KOPT-K1 (cell line): ENCODE results near the gene IRX3.
A peak's percentile ranks its signal among the peaks of the same experiment; 100 is the strongest.

ENCODE experiments used
- H3K27ac ChIP-seq: fragments of 200-600 bp; sonication (generic); 2 replicates; pipeline ENCODE4 v1.5.1; 2016; ENCODE audit warnings: antibody characterized with exemption, mild to moderate bottlenecking, low read depth, low read length; ENCODE audit not compliant: poor library complexity, severe bottlenecking
- H3K36me3 ChIP-seq: fragments of 200-600 bp; sonication (generic); 2 replicates; pipeline ENCODE4 v1.5.1; 2017; ENCODE audit warnings: antibody characterized with exemption, mild to moderate bottlenecking, low read length, moderate library complexity; ENCODE audit not compliant: insufficient read depth
- H3K9me3 ChIP-seq: fragments of 200-600 bp; sonication (generic); 2 replicates; pipeline ENCODE4 v1.5.1; 2017; ENCODE audit warnings: antibody characterized with exemption, low read length, mild to moderate bottlenecking; ENCODE audit not compliant: insufficient read depth, poor library complexity, severe bottlenecking

The IRX3 gene

DNA sequence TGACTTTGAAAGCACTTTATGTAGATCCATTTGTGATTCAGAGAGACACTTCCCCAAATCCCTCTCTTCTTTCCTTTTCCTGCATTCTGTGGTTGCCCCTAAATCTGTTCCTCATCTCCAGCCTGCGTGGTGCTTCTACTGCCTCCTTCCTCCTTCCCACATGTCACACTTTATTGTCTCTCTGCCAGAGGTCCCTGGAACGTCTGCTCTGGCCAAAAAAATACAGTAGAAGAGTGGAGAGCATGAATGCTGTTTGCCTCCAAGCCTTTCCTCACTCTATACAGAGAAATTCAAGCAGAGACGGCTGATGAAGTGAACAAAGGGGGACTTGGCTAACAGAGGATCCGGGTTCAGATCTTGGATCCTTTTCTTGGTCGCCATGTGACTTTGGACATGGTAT lies 22.8 kb upstream of the IRX3 start:
- Histone ChIP-seq H3K36me3 (no peaks in the 10 kb centered on the region), H3K27ac (no peak overlapping the region), H3K9me3 (no peaks in the 10 kb centered on the region)

DNA sequence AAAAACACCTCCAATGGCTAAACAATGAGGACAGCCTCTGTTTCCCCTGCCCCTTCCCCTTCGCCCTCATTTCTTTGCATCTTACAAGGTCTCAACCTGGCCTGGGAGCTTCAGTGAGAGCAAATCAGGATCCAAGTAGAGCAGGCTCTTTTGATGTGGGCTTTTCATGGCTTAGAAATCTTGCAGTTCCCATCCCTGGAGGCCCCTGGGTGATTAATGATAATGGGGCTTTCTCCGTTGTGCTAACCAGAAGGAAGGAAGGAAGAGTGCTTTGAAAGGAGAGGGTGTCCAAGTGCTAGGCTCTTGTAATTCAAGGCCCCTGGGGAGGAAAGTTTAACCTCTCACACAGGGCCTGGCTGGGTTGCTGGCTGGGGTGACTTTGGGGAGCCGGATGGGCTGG lies 18.5 kb upstream of the IRX3 start:
- Histone ChIP-seq H3K27ac (no peak overlapping the region), H3K36me3 (no peaks in the 10 kb centered on the region), H3K9me3 (no peaks in the 10 kb centered on the region)

DNA sequence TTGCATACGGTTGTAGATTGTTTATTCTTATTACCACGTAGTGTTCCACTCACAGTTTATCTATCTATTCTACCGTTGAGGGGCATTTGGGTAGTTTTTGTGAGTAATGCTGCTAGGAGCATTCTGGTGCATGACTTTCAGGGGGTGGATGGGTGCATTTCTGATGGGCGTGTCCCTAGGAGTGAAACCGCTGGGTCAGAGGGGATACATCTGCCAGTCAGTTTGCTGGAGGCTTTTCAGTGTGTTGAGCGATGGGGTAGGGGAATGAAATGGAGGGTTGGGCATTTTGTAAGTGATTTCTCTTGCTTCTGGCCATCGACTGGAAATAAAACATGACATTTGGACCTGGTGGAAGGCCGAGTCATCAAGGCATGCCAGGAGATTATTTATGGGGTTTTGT lies 17.0 kb upstream of the IRX3 start:
- H3K36me3 ChIP-seq, result no peaks in the 10 kb centered on the region
- H3K9me3 ChIP-seq, result no peaks in the 10 kb centered on the region
- no peak overlapping the region for H3K27ac ChIP-seq

DNA sequence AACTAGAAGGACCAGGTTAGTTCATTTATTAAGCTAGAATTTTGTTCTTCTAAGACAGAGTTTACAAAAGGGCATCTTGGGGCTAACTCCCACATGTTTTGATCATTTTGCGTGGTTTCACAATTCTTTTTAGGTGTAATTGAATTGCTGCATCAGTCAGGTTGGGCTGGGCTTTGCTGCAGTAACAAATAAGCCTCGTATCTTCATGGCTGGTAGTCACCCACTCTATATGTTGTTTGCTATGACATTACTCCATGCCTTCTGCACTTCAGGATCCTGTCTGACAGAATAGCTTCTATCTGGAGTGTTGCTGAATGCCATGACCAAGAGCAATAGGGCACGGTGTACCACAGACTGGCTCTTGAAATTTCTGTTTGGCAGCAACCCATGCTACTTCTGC lies 10.6 kb upstream of the IRX3 start:
- H3K9me3 ChIP-seq, result peaks cover 11% of the 10 kb centered on the region
- no peak overlapping the region for H3K27ac ChIP-seq
- no peaks in the 10 kb centered on the region for H3K36me3 ChIP-seq

DNA sequence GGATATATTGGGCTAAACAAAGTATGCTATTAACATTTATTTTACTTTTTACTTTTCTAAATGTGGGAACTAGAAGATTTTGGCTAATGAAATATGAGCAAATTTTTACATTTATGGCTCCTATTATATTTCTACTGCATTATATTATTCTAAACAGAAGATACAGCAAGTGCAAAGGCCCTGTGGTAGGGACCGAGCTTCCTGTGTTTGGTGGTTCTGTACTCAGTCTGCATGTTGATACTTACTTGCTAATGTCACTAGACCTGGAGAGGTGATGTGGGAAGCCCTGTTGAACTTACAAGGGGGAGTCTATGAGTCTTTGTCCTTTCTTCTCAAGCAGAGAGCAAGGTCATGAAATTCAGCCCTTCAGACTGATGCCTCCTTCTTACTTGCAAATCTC lies 10.0 kb upstream of the IRX3 start:
- Histone ChIP-seq H3K9me3 (peaks cover 11% of the 10 kb centered on the region), H3K27ac (no peak overlapping the region), H3K36me3 (no peaks in the 10 kb centered on the region)

DNA sequence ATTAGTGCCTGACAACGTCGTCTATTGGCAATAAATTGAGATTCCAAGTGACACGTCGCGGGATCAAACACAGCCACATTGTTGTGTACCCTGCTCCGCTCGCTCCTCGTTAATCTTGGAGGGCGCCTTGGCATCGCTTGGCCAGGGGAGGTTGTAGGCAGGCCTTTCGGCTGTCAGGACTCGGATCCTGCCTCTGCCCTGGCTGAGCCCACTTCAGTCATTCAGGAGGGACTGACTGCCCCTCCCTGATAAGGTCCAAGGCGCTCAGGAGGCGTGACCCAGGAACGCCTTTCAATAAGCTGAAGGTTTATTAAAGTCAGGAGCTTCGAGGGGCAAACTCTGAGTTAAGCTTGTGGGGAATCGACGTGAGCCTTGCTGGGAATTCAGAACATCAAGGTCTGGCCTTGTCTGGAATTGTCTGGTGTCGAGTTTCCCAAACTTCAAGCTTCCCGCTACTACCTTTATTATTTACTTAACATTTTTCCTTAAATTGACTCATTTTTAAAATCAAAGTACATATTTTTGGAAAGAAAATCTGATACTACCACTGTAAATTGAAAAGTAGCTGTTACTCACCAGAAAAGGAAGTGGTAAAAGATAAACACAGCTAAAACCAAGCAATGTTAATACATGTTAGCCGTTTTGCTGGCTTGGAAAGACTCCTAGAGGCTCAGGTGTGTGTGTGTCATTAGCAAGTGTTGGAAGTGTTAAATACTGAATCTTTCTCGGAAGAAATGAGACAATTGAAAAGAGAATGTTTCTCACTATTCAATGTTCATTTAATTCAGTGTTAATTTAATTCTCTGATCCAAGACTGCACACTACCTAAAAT lies 5.3 kb upstream of the IRX3 start:
- Histone ChIP-seq H3K27ac (no peak overlapping the region), H3K9me3 (peaks cover 6% of the 10 kb centered on the region), H3K36me3 (no peaks in the 10 kb centered on the region)

DNA sequence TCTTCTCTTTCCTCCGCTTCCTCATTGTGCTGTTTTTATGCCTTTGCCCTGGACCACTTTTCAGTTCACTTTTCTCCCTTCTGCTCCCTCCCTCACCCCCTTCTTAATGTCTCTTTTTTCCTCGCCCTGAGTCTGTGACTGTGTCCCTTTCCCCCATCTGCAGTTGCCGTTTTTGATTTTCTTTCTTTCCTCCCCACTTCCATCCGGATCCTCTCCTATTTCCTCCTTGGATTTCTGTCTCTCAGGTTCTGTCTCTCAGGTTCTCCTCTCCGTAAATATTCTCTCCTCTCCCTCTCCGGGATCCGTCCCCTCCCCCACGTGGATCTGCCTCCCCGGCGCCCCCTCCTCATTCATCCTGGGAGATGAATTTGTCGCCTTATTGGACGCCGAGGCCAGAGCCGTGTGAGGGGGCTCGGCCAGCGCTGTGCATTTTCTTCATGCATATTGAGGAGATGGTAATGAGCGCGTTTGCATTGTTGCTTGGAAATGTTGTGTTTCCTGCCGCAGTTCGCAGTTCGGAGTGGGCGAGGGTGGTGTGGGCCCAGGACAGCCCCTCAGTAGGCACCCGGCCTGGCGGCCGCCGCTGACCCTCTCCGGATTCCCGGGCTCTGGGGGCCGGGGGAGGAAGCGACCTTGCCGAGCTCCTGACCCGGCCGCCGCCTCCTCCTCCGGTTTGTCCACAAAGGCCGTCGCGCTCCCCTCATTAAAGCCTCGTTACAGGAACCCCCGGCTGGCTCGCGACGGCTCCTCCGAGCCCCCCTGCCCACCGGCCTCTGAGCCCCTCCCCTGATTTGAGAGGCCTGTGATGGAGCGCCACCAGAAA lies 4.5 kb upstream of the IRX3 start:
- Histone ChIP-seq H3K36me3 (no peaks in the 10 kb centered on the region), H3K9me3 (peaks cover under 1% of the 10 kb centered on the region), H3K27ac (no peak overlapping the region)

DNA sequence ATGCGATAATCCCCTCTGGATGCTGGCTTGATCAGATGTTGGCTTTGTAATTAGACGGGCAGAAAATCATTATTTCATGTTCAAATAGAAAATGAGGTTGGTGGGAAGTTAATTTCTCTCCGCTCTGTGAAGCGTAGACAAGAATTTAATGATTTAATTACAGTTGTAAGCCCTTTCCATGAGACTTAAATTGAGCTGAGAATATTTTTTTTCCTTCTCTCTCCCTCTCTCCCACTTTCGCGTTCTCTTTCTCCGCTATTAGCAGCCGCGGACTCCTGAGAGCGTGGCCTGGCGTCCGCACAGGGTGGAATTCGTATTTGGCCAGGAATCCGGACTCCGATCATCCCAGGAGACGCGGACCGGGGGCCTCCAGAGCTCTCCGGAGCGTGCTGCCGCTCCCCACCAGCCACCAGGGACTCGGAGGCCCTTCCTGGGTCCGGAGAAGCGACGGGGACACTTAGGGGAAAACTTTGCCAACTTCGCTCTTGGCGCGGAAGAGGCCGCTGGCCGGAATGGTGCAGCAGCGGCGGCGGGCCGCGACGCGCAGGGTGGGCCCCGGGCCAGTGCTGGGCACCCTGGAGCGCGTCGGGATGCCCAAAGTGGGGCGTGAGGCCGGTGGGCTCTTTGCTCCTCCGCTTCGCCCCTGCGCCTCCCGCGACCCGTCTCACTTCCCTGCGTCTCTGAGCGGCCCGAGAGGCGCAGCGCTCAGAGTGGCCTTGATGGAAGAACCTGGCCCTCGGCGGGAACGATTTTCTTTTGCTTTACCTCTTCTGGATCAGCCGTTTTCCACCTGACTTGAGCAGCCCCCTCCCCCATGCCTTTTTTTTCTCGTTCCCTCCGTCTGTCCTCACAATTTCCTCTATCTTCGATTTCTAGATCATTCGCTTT lies 3.6 kb upstream of the IRX3 start:
- H3K27ac ChIP-seq, result no peak overlapping the region
- H3K36me3 ChIP-seq, result no peaks in the 10 kb centered on the region
- no peaks in the 10 kb centered on the region for H3K9me3 ChIP-seq

DNA sequence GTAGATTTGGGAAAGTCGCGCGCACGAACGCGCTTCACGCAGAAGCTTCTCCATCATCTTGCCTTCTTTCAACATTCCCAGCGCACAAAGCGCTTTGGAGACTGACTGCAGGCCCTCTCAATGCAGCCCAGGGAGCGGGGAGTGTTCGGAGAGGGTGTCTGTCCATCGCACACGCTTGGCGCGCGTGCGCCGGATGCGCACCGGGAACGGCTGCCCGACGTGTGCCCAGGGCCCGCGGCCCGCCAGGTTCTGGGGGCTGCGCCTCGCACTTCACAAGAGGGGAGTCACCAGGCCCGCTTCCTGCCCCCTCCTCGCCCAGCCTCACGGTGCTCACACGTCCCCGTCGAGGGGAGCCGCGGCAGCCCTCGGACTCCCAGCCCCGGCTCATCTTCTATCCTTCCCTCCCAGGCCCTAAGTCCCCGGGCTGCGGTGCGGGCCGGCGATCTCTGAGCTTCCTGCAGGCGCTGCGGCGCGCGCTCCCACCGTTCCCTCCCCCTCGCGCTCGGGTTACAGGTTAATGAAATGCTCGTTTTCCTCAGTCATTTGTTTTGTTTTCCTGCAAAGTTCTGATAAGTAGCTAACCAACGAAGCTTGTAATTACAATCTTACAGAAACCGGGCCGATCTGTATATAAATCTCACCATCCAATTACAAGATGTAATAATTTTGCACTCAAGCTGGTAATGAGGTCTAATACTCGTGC lies 2.8 kb upstream of the IRX3 start:
- Histone ChIP-seq H3K9me3 (no peaks in the 10 kb centered on the region), H3K27ac (no peak overlapping the region), H3K36me3 (no peaks in the 10 kb centered on the region)

DNA sequence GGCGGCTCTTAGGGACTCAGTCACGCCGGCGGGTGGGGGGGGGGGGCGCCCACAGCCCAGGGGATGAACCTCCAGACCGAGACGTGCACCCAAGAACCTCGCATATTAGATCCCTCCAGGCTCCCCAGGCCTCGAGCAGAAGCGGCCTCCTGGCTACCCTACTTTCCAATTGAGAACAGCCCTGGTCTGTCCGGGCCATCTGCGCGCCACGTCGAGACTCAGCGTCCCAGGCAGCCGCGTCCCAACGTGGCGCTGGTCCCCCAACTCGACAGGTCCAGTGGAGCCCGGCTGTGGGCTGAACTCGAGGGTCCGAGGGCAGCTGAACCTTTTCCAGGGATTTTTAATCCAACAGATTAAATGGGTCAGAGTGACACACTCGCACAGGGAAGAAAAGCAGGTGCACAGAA lies 2.3 kb upstream of the IRX3 start:
- peaks cover 4% of the 10 kb centered on the region for H3K36me3 ChIP-seq
- H3K9me3 ChIP-seq, result peaks cover 3% of the 10 kb centered on the region
- no peak overlapping the region for H3K27ac ChIP-seq

DNA sequence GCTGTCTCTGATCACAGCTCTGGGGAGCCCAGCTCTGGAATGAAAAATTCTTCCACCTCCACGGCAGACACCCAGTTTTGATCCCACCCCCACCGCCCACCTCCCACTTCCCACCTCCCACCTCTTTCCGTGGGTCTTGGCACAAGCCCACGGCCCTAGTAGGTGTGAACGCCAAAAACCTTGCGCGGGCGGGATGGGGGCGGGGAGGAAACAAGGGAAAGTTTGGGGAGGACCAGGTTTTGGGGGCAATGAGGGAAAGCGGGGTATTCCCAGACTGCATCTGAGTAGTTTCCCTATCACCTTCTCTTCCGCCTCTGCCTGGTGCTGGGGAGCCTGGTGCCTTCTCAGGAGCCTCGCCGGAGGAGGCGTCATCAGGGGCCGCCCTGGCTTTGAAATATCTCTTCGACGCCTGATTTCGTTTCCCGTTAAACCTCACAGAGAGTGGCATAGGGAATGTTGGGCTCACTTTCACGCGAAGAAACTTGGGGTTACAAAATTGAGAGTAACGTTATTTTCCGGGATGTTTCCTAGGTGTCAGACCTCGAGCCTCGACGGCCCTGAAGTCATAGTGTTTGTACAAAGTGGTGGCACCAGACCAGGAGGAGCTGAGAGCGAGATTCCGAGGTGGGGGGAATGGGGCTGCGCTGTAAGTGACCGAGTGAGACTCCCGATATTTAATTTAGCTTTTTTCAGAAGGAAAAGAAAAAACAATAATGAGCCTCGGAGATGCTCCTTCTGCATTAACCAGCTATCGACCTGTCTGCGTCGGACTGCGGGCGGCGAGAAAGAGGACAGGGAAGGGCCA lies 1.6 kb upstream of the IRX3 start:
- H3K9me3 ChIP-seq, result peaks cover 9% of the 10 kb centered on the region
- peak overlapping the region; percentile 81 for H3K27ac ChIP-seq

DNA sequence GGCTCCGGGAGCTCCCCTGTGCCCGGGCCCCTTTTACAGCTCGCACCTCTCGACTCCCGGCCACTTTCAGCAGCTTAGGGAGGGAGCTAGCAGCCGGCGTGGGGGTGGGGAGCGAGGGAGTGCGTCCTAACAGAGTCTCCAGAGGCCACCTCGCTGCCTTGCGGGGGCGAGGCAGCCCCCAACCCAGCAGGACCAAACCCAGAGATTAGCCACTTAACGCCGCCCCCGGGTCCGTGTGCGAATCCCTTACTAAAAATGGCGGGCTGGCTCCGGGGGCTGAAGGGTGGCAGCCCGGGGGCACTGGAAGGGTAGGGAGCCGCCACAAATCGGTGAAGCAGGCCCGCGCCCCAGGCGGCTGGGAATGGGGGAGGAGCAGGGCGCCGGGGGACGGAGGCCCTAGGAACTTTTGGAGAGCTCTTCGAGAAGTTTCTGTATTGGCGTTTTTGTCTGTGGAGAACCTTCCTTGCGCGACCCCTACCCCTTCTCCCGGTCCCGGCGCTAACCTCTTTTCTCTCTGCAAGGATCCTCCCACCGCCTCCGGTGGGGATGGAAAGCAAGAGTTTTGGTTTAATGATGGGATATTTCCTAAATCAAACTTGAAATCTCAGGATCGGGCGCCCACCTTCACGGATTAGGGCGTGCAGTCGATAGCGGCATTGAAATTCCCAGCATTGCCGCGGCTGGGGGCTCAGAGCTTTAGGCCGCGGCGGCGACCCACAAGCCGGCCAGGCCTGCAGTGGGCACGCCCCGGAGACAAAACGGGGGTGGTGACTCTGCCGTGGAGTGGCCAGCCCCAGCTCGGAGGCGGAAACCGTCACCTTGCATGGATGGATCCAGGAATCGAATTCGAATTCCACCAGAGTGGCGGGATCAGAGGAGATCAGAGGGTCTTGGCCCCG lies 793 bp upstream of the IRX3 start:
- H3K27ac ChIP-seq, result peak overlapping the region; percentile 81
- H3K36me3 ChIP-seq, result peaks cover 18% of the 10 kb centered on the region
- H3K9me3 ChIP-seq, result peaks cover 9% of the 10 kb centered on the region

More for the DNA sequence above, 1.6 kb upstream of the IRX3 start:
- H3K36me3 ChIP-seq, result peaks cover 10% of the 10 kb centered on the region

DNA sequence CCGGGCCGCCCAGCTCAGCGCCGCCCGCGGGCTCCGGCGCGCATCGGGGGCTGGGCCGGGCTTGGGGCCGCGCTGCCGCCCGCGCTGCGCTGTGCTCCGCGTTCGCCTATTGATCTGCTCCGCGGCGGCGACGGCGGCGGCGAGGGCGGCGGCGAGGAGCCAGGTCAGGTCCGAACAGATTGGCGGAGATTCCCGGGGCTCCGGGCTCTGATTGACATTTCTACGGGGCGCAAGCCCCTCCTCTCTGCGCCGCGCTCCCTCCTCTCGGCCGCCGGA lies 559 bp downstream of the IRX3 start:
- H3K36me3 ChIP-seq, result peaks cover 23% of the 10 kb centered on the region
- H3K9me3 ChIP-seq, result peaks cover 9% of the 10 kb centered on the region
- peak overlapping the region; percentile 81 for H3K27ac ChIP-seq
